Prostate gland (tissue), 2 donors: ENCODE results near the gene ADAMTS14.

Experiments used
- POLR2A ChIP-seq: fragments of 450-650 bp; IDR thresholded peaks from one replicate; pipeline ENCODE4 v1.6.1; 2016; ENCODE audit warnings: antibody characterized with exemption, mild to moderate bottlenecking
- TF ChIP-seq, protein P1 (sequence below), 4 experiments: fragments of 200-600 bp in 2 of 4; fragments of 450-650 bp in 2 of 4; sonication (generic) in 2 of 4; IDR thresholded peaks; 1 replicate in 3 of 4; 2 replicates in 1 of 4; pipeline ENCODE4 v1.5.1; 2016 to 2019; ENCODE audit warnings: antibody characterized with exemption in 4 of 4, mild to moderate bottlenecking in 2 of 4, moderate library complexity in 2 of 4

DNA sequence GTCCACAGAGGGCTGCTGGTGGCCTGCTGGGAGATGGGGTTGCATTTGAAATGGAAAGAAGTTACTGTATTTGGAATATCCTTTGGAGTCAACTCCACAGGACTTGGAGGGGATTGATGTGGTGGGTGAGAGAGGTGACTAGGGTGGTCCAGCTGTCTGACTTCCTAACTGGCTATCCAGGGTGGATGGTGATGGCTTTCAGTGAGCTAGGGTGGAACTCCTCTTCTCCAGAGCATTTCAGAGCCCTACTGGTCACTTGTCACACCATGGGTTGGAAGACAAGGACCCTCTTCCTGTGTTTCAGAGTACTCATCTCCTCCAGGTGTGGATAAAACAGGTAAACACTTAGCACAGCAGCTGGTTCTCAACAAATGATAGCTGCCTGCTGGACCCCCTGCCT, 3.3 kb upstream of the ADAMTS14 start:
- TF ChIP-seq, protein P1, sequence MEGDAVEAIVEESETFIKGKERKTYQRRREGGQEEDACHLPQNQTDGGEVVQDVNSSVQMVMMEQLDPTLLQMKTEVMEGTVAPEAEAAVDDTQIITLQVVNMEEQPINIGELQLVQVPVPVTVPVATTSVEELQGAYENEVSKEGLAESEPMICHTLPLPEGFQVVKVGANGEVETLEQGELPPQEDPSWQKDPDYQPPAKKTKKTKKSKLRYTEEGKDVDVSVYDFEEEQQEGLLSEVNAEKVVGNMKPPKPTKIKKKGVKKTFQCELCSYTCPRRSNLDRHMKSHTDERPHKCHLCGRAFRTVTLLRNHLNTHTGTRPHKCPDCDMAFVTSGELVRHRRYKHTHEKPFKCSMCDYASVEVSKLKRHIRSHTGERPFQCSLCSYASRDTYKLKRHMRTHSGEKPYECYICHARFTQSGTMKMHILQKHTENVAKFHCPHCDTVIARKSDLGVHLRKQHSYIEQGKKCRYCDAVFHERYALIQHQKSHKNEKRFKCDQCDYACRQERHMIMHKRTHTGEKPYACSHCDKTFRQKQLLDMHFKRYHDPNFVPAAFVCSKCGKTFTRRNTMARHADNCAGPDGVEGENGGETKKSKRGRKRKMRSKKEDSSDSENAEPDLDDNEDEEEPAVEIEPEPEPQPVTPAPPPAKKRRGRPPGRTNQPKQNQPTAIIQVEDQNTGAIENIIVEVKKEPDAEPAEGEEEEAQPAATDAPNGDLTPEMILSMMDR (IDR thresholded peaks at IDR 0.05), result no peak
- TF ChIP-seq POLR2A, result no peak
